NCI-H146 (cell line): ENCODE results near the gene CYP2E1.
"Not testable (repeated sequence)": the region's sequence is repeated elsewhere in the genome, so short reads cannot be mapped to it uniquely, and the experiment has no call there.

Experiments used
- DNase-seq: peaks from one replicate; lab custom pipeline; 2025; lab: John Stamatoyannopoulos, UW

CYP2E1 gene

GRCh38 chr10:133569801-133570200 lies 42.6 kb downstream of the CYP2E1 start:
- not testable (repeated sequence) for DNase-seq

GRCh38 chr10:133572055-133572454 lies 44.9 kb downstream of the CYP2E1 start:
- DNase-seq = not testable (repeated sequence)

DNA sequence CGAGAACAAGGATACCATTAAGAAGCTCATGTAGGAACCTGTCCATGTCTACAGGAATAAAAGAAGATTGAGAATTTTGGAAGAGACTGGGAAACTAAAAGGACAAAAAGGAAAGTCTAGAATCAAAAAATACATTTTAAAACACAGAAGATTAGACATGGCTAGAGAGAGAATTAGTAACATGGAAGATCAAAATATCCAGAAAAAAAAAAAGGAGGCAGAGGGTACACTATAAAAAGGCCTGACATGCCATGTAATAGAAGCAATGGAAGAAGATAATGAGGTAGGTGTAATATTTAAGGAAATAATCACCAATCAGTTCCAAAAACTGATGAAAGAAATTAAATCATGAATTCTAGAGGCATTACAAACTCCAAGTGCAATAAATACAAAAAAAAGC lies 46.3 kb downstream of the CYP2E1 start:
- not testable (repeated sequence) for DNase-seq

DNA sequence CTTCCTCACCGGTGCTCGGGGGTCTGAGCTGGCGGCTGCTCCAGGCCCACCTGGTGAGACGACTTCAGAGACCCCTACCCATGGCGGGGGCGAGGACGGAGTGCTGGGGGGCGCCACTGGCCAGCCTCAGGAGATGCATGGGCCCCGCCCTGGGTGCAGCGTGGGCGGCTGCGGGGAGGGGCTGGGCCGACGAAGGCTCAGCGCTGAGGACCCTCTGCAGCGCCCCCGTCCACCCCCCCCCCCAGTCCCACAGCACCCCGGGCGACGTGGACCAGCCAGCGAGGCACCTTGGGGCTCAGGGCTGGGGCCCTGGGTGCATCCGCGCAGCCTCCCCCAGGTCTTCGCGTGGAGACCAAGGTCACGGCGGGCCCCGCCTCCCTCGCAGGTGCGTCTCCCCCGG lies 49.9 kb downstream of the CYP2E1 start:
- not testable (repeated sequence) for DNase-seq
